HEK293T (cell line): ENCODE measurements around the gene CNMD.

Experiments
- CTCF ChIA-PET: fragments of 350-600 bp; formaldehyde crosslinking; extraction: SDS; loops from one replicate; lab custom pipeline; 2021; ENCODE audit warnings: antibody characterized with exemption, inconsistent platforms; lab: Yijun Ruan, JAX
- POLR2A ChIA-PET: fragments of 350-600 bp; formaldehyde crosslinking; extraction: SDS; loops from one replicate; lab custom pipeline; 2020; ENCODE audit warnings: antibody characterized with exemption, inconsistent platforms; lab: Yijun Ruan, JAX
- DNase-seq: peaks from one replicate; pipeline ENCODE4 v3.0.0; 2012; ENCODE audit warnings: mixed read lengths; ENCODE audit errors: extremely low spot score
- ARNT ChIP-seq: fragments of 450-650 bp; IDR thresholded peaks from 2 replicates; pipeline ENCODE4 v1.6.1; 2017; ENCODE audit warnings: mild to moderate bottlenecking
- BHLHE40 ChIP-seq: fragments of 450-650 bp; IDR thresholded peaks from 2 replicates; pipeline ENCODE4 v1.6.1; 2016; ENCODE audit warnings: mild to moderate bottlenecking, moderate library complexity, borderline replicate concordance
- CTBP1 ChIP-seq: fragments of 450-650 bp; IDR thresholded peaks from 2 replicates; pipeline ENCODE4 v1.6.1; 2016; ENCODE audit warnings: borderline replicate concordance
- ELF4 ChIP-seq: fragments of 450-650 bp; IDR thresholded peaks from 2 replicates; pipeline ENCODE4 v1.6.1; 2017; ENCODE audit warnings: antibody characterized with exemption
- FOXA1 ChIP-seq: fragments of 450-650 bp; IDR thresholded peaks from 2 replicates; pipeline ENCODE4 v1.6.1; 2016; ENCODE audit warnings: mild to moderate bottlenecking
- FOXK2 ChIP-seq: fragments of 450-650 bp; IDR thresholded peaks from 2 replicates; pipeline ENCODE4 v1.6.1; 2016; ENCODE audit warnings: mild to moderate bottlenecking
- FOXM1 ChIP-seq: fragments of 450-650 bp; IDR thresholded peaks from 2 replicates; pipeline ENCODE4 v1.6.1; 2017; ENCODE audit warnings: mild to moderate bottlenecking, borderline replicate concordance
- HDGF ChIP-seq: fragments of 450-650 bp; IDR thresholded peaks from 2 replicates; pipeline ENCODE4 v1.6.1; 2017; ENCODE audit warnings: antibody characterized with exemption, borderline replicate concordance
- L3MBTL2 ChIP-seq: fragments of 450-650 bp; conservative IDR thresholded peaks from 2 replicates; pipeline ENCODE4 v1.6.1; 2016; ENCODE audit warnings: mild to moderate bottlenecking
- LEF1 ChIP-seq: fragments of 450-650 bp; IDR thresholded peaks from 2 replicates; pipeline ENCODE4 v1.6.1; 2017; ENCODE audit warnings: mild to moderate bottlenecking, borderline replicate concordance
- NFRKB ChIP-seq: fragments of 450-650 bp; IDR thresholded peaks from 2 replicates; pipeline ENCODE4 v1.6.1; 2016; ENCODE audit warnings: mild to moderate bottlenecking, moderate library complexity
- PKNOX1 ChIP-seq: fragments of 450-650 bp; IDR thresholded peaks from 2 replicates; pipeline ENCODE4 v1.6.1; 2016
- SP1 ChIP-seq: fragments of 450-650 bp; IDR thresholded peaks from 2 replicates; pipeline ENCODE4 v1.6.1; 2017
- SUZ12 ChIP-seq: fragments of 450-650 bp; IDR thresholded peaks from 2 replicates; pipeline ENCODE4 v1.6.1; 2016; ENCODE audit warnings: mild to moderate bottlenecking
- TARDBP ChIP-seq: fragments of 450-650 bp; IDR thresholded peaks from 2 replicates; pipeline ENCODE4 v1.6.1; 2016
- ZNF384 ChIP-seq: fragments of 450-650 bp; IDR thresholded peaks from 2 replicates; pipeline ENCODE4 v1.6.1; 2016

The CNMD gene

GRCh38 chr13:52783943-52784342, 44.3 kb upstream of the CNMD start:
- CTCF ChIA-PET, result no interaction called here
- TF ChIP-seq ARNT (no peak), PKNOX1 (no peak), FOXA1 (no peak)
- no peak for DNase-seq
- POLR2A ChIA-PET, result no interaction called here

DNA sequence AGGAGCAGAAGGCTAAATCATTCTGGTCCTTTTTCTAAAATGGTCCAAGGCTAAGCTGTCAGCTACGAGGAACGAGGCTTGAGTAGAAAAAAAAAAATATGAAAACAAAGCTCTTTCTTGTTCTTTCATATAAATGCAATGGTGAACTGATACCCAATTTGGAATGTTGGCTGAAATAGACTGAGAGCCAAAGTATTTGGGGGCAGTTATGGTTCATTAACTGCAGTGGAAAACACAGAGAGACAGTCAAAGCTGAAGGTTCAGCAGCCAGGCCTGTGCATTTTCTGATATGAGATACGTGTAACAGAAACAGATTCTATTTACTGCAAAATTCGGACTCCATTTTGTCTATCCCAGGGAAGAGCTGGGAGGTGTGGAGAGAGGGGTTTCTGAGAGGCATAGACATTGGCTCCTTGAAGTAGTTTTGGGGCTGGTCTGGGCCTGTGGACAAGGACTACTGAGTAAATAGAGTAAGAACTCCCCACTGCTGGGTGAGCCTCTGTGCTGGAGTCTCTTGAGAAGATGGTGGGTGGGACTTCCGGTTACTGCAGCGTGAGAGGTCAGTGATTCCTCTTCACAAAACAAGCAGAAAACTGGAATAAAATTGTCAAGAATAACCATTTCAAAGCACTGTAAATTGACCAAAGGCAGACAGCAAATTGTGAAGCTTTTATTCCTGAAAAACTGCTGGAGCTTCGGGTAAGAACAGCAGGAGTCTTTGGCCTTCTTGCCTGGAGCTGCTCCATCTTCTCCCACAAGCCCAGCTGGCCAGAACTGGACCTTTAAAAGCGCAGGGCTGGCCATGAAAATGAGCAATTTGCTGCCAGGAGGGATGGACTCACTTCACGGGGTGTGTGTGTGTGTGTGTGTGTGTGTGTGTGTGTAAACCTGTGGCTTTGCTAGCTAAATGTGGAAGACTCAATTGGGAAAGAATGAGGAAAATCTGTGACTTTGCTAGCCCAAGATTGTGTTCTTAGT, 43.1 kb upstream of the CNMD start:
- ChIA-PET CTCF (no interaction called here), POLR2A (no interaction called here)
- no peak for DNase-seq
- TF ChIP-seq LEF1 (no peak), NFRKB (no peak), ZNF384 (no peak), FOXM1 (no peak), FOXA1 (no peak), L3MBTL2 (no peak), SP1 (no peak), ELF4 (no peak)

GRCh38 chr13:52780611-52781010, 41.0 kb upstream of the CNMD start:
- no peak for TF ChIP-seq TARDBP
- TF ChIP-seq BHLHE40, result no peak
- TF ChIP-seq SUZ12, result no peak
- CTCF ChIA-PET, result no interaction called here
- POLR2A ChIA-PET, result no interaction called here
- no peak for DNase-seq

DNA sequence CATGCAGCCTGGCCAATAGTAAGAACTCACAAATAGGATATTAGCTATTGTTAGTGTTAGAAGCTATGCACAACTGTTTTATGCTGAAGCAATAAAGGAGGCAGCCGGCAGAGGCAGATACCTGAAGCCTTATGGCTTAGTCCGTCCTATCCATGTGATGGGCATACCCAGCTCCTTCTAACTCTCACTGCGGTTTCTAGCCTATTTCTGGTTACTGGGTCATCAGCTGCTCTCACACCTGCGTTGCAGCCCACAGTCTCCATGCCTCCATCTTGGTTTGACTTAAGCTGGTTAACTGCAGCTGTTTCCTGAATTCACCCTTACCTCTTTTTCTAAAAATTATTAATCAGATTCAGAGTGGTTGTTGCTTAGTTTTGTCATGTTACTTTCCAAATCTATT, 40.5 kb upstream of the CNMD start:
- TF ChIP-seq CTBP1 (no peak), HDGF (no peak), L3MBTL2 (no peak), FOXK2 (no peak), NFRKB (no peak), BHLHE40 (no peak), SP1 (no peak), FOXM1 (no peak)
- ChIA-PET CTCF (no interaction called here), POLR2A (no interaction called here)
- no peak for DNase-seq

DNA sequence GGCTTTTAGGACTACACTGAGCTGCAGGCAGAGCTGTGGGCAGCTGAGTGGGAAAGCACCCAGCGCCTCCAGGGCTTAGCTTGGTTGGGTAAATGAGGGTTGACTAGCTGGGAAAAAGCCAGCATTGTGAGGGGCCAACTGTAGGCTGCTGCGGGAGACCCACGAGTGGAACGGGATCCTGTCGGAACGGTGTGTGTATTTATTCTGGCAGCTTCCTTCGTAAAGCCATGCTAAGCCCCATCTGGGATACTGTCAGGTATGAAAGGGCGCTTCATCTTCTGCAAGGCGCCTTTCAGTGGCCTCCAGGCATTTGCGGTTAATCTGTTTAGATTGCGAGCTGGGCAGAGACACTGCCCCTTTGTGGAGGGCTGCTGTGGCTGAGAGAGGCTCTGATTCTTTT, 39.5 kb upstream of the CNMD start:
- no peak for DNase-seq
- ChIA-PET CTCF (interaction anchor here (1.0 kb wide), 1 partner anchor 15 kb away, joined by 3 read pairs; no protein-coding TSS in a partner anchor), POLR2A (no interaction called here)
- no peak for TF ChIP-seq ARNT
- TF ChIP-seq SP1, result no peak
- no peak for TF ChIP-seq NFRKB
- no peak for TF ChIP-seq BHLHE40
- TF ChIP-seq ELF4, result no peak
- TF ChIP-seq LEF1, result no peak

DNA sequence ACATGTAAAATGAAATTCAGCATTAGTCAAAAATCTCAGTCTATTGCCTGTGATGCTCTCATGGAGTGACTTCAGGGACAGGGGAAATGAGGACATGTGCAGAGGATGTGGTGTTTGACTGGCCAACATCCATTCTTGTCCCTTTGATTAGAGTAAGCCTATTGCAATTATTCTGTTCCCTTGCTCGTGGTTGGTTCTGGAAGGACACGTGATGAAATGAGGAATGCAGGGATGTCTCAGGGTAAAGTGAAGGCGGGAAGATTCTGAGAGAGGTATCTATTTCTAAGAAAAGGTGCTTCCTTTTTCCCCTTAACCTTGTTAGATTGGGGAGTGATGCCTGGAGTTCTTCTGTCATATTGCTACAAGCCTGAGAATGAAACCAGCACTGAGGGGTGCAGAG, 37.1 kb upstream of the CNMD start:
- POLR2A ChIA-PET, result no interaction called here
- DNase-seq, result no peak
- no peak for TF ChIP-seq FOXA1
- no peak for TF ChIP-seq ELF4
- CTCF ChIA-PET, result no interaction called here

GRCh38 chr13:52775511-52775910, 35.9 kb upstream of the CNMD start:
- TF ChIP-seq FOXA1 (no peak), NFRKB (no peak), SUZ12 (no peak), FOXM1 (no peak), ZNF384 (no peak), HDGF (no peak), BHLHE40 (no peak), CTBP1 (no peak), SP1 (no peak)
- ChIA-PET POLR2A (no interaction called here), CTCF (no interaction called here)
- DNase-seq, result no peak

DNA sequence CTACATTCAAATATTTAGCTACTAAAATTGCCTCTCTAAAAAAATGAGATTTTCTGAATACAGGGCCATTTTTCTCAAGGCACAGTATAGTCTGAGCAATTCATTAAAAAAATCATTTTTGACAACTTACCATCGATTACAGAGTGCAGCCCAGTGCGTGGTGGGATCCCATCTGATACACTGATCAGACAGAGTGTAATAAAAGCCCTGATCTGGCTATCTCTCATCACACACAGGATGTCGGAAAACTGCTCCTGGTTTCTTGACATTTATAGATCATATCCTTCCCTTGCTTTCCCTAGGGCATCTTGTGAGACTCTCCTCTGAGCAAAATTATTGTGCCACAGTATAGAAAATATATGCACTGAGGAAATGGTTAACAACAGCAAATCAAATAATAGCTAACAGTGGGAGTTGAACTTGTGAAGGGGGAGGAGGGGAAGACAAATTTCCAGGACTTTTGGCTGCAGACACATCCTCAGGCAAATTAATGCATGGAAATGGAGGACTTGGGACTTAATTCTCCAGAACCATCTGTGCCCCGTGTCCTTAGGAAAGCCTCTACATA, 28.4 kb upstream of the CNMD start:
- DNase-seq, result no peak
- POLR2A ChIA-PET, result no interaction called here
- TF ChIP-seq ARNT (no peak), ELF4 (no peak), TARDBP (no peak), HDGF (no peak), LEF1 (no peak)
- CTCF ChIA-PET, result interaction anchor here (0.7 kb wide), 1 partner anchor 201 kb away, joined by 3 read pairs; no protein-coding TSS in a partner anchor
